ENCODE data around the gene RCVRN. TPM values are rescaled to one million over a fixed set of nuclear protein-coding genes. Genes with fewer than 3 reads are reported as not detected.

Gene RCVRN
- total RNA-seq, 2 donors from 2014 or later = 0.14 TPM; not detected in 1

- TF ChIP-seq, protein P1, sequence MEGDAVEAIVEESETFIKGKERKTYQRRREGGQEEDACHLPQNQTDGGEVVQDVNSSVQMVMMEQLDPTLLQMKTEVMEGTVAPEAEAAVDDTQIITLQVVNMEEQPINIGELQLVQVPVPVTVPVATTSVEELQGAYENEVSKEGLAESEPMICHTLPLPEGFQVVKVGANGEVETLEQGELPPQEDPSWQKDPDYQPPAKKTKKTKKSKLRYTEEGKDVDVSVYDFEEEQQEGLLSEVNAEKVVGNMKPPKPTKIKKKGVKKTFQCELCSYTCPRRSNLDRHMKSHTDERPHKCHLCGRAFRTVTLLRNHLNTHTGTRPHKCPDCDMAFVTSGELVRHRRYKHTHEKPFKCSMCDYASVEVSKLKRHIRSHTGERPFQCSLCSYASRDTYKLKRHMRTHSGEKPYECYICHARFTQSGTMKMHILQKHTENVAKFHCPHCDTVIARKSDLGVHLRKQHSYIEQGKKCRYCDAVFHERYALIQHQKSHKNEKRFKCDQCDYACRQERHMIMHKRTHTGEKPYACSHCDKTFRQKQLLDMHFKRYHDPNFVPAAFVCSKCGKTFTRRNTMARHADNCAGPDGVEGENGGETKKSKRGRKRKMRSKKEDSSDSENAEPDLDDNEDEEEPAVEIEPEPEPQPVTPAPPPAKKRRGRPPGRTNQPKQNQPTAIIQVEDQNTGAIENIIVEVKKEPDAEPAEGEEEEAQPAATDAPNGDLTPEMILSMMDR (IDR thresholded peaks at IDR 0.05) = no peak
- no peak for ATAC-seq (ENCODE audit: insufficient number of reproducible peaks, low FRiP score, low read depth)
- Histone ChIP-seq H3K27ac (no peak overlapping the region), H3K4me1 (ENCODE audit: control insufficient read depth in 1 of 2, low read depth in 2 of 2) (no peaks in the 10 kb centered on the region), H3K36me3 (no peaks in the 10 kb centered on the region), H3K27me3 (replicated peaks; ENCODE audit: insufficient read depth) (no peaks in the 10 kb centered on the region), H3K4me3 (no peak overlapping the region), H3K9me3 (no peaks in the 10 kb centered on the region)
- DNase-seq (ENCODE audit: low spot score) = no peak
Measured at GRCh38 chr17:9906616-9907015, 1.5 kb upstream of the RCVRN start.

- TF ChIP-seq, protein P1 (IDR thresholded peaks at IDR 0.05) = no peak
- no peaks in the 10 kb centered on the region for H3K4me1 ChIP-seq (ENCODE audit: control insufficient read depth in 1 of 2, low read depth in 2 of 2)
- no peak overlapping the region for H3K4me3 ChIP-seq
- H3K36me3 ChIP-seq = no peaks in the 10 kb centered on the region
- no peaks in the 10 kb centered on the region for H3K9me3 ChIP-seq
- ATAC-seq (ENCODE audit: insufficient number of reproducible peaks, low FRiP score, low read depth) (no peak), DNase-seq (ENCODE audit: low spot score) (no peak)
- no peak overlapping the region for H3K27ac ChIP-seq
- H3K27me3 ChIP-seq (replicated peaks; ENCODE audit: insufficient read depth) = no peaks in the 10 kb centered on the region
Measured at GRCh38 chr17:9905902-9906301, 831 bp upstream of the RCVRN start.

GRCh38 chr17:9904277-9905077 is 594 bp downstream of the RCVRN start:
- no peaks in the 10 kb centered on the region for H3K4me1 ChIP-seq (ENCODE audit: control insufficient read depth in 1 of 2, low read depth in 2 of 2)
- no peak for ATAC-seq (ENCODE audit: insufficient number of reproducible peaks, low FRiP score, low read depth)
- no peak overlapping the region for H3K4me3 ChIP-seq
- no peaks in the 10 kb centered on the region for H3K27me3 ChIP-seq (replicated peaks; ENCODE audit: insufficient read depth)
- DNase-seq (ENCODE audit: low spot score) = no peak
- TF ChIP-seq, protein P1 (IDR thresholded peaks at IDR 0.05) = no peak
- no peaks in the 10 kb centered on the region for H3K9me3 ChIP-seq
- no peaks in the 10 kb centered on the region for H3K36me3 ChIP-seq
- H3K27ac ChIP-seq = no peak overlapping the region

DNA sequence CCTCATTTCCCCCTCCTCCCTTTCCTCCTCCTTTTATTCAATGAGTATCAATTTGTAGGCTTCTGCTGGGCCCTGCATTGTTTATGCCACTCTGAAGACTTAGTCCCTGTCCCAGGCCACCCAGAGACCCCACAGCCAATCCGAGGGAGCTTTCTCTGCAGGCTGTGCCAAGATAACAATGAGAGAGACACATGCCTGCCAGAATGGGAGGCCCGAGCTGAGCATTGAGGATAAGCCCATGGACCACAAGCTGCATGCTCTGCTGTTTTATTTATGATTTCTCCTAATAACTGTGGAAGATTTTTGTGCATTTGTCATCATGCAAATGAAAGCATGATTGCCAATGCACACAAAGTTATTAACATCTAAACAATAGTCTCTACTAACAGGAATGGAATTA is 3.0 kb downstream of the RCVRN start:
- TF ChIP-seq, protein P1 (IDR thresholded peaks at IDR 0.05) = no peak
- no peaks in the 10 kb centered on the region for H3K27me3 ChIP-seq (replicated peaks; ENCODE audit: insufficient read depth)
- no peak for ATAC-seq (ENCODE audit: insufficient number of reproducible peaks, low FRiP score, low read depth)
- H3K9me3 ChIP-seq = no peaks in the 10 kb centered on the region
- no peak overlapping the region for H3K4me3 ChIP-seq
- H3K4me1 ChIP-seq (ENCODE audit: control insufficient read depth in 1 of 2, low read depth in 2 of 2) = no peaks in the 10 kb centered on the region
- H3K27ac ChIP-seq = no peak overlapping the region
- no peak for DNase-seq (ENCODE audit: low spot score)
- no peaks in the 10 kb centered on the region for H3K36me3 ChIP-seq

DNA sequence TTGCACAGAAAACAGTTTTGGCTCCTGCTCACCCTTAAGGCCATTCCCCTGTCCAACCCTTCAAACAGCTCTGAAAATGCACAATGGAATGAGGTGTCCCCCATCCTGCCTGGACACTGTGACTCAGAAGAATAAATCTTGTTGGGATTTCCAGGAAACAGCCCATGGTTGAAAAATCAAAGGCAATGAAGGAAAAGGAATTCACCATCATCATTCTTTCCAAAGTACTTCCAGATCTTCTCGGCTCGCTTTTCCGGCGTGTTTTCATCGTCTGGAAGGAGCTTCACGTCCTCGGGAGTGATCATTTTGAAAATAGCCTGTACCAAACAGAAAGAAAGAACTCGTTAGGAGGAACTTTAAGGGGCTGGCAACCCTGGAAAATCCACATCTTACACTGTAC is 4.3 kb downstream of the RCVRN start:
- H3K4me3 ChIP-seq = no peak overlapping the region
- H3K27me3 ChIP-seq (replicated peaks; ENCODE audit: insufficient read depth) = no peaks in the 10 kb centered on the region
- DNase-seq (ENCODE audit: low spot score) (no peak), ATAC-seq (ENCODE audit: insufficient number of reproducible peaks, low FRiP score, low read depth) (no peak)
- no peaks in the 10 kb centered on the region for H3K36me3 ChIP-seq
- H3K4me1 ChIP-seq (ENCODE audit: control insufficient read depth in 1 of 2, low read depth in 2 of 2) = no peaks in the 10 kb centered on the region
- H3K27ac ChIP-seq = no peak overlapping the region
- H3K9me3 ChIP-seq = no peaks in the 10 kb centered on the region
- TF ChIP-seq, protein P1 (IDR thresholded peaks at IDR 0.05) = no peak

Measured in thoracic aorta (tissue), 2 donors.